Transverse colon (tissue), 4 donors: ENCODE data around the gene KRTAP6-1.

Experiments
- EP300 ChIP-seq: sonication (generic); formaldehyde crosslinking; IDR thresholded peaks from one replicate; pipeline ENCODE4 v1.6.1; 2017; ENCODE audit warnings: antibody characterized with exemption, low read depth
- POLR2A ChIP-seq: fragments of 450-650 bp; IDR thresholded peaks from one replicate; pipeline ENCODE4 v1.6.1; 2016; ENCODE audit warnings: antibody characterized with exemption, mild to moderate bottlenecking, moderate library complexity
- POLR2AphosphoS5 ChIP-seq, 3 donors: sonication (generic); formaldehyde crosslinking; IDR thresholded peaks; one replicate each; pipeline ENCODE4 v1.6.1; 2016; ENCODE audit warnings: antibody characterized with exemption in 3 of 3
- TF ChIP-seq, protein P1 (sequence below), 5 experiments: fragments of 200-600 bp in 3 of 5; fragments of 450-650 bp in 2 of 5; sonication (generic) in 3 of 5; IDR thresholded peaks; 1 replicate in 2 of 5; 2 replicates in 3 of 5; pipeline ENCODE4 v1.5.1; 2016 to 2017; ENCODE audit warnings: antibody characterized with exemption in 5 of 5, inconsistent platforms in 3 of 5, mild to moderate bottlenecking in 2 of 5, moderate library complexity in 1 of 5

DNA sequence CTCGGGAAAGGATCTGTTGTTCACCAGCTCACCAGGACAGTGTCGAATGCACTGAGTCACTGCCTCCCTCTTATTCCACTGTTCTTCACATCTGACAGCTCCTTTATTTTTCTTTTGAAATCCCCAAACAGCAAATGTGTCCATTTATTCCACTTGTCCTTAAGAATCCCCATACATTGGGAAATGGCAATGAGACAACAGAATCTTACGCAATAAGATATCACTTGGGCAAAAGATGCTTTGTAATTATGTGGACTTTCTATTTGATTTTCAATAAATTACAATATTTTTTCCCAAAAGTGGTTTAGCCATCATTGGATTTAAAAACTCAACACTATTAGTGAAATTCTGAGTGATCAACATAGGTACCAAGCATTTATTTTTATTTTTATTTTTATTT is 25.0 kb upstream of the KRTAP6-1 start:
- TF ChIP-seq, protein P1, sequence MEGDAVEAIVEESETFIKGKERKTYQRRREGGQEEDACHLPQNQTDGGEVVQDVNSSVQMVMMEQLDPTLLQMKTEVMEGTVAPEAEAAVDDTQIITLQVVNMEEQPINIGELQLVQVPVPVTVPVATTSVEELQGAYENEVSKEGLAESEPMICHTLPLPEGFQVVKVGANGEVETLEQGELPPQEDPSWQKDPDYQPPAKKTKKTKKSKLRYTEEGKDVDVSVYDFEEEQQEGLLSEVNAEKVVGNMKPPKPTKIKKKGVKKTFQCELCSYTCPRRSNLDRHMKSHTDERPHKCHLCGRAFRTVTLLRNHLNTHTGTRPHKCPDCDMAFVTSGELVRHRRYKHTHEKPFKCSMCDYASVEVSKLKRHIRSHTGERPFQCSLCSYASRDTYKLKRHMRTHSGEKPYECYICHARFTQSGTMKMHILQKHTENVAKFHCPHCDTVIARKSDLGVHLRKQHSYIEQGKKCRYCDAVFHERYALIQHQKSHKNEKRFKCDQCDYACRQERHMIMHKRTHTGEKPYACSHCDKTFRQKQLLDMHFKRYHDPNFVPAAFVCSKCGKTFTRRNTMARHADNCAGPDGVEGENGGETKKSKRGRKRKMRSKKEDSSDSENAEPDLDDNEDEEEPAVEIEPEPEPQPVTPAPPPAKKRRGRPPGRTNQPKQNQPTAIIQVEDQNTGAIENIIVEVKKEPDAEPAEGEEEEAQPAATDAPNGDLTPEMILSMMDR (IDR thresholded peaks at IDR 0.05): no peak
- TF ChIP-seq POLR2A (no peak), EP300 (no peak), POLR2AphosphoS5 (IDR thresholded peaks at IDR 0.05) (no peak)
